ENCODE measurements around the gene PCYT1A. TPM values are rescaled to one million over a fixed set of nuclear protein-coding genes. Genes with fewer than 3 reads are reported as not detected.
"Not testable (repeated sequence)": the region's sequence is repeated elsewhere in the genome, so short reads cannot be mapped to it uniquely, and the experiment has no call there.

PCYT1A gene
- total and polyA plus RNA-seq, 2 donors (not counting 3 experiments of a cell fraction or from before 2014, with no cell fraction given), result 50.3 to 65.5 TPM

DNA sequence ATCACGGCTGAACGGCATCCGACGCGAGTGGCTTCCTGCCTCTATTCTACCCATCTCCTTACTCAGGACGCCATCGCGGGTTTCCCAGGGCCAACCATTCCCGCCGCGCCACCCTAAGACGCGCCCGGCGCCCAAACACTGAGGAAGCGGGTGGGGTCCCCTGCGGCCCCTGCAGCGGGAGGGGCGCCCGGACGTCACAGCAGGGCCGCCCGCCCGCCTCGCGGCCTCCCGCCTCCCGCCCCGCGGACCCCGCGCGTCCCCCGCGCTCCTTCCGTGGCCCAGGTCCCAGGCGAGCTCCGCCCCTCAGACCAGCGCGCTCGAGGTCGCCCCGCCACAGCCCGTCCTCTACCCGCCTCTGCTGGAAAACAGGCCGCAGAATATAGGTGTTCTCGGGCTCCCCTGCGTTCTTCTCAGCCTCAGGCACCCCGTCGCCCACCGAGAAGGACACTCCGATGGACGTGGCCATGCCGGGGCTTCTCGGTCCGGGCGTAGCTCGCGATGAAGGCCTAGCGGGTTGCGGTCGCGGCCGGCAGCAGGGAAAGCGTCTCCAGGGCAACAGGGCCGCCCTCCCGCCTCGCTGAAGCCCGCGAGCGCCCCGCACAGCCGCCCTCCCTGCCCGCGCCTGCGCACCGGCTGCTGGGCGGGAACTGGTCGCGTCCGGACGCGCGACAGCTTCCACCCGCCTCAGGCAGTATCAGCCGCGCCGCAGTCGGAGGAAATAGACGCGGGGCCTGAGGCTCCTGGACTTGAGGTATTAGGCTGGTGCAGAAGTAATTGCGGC is 30.4 kb upstream of the PCYT1A start, which contains the start of gene DYNLT2B:
Gene DYNLT2B (minus strand): TSS at position 554 of the 781 bp plus-strand sequence. CDS start 88 bp downstream, at position 466.
- H3K36me3 ChIP-seq (ENCODE audit: control insufficient read depth in 2 of 2, extremely low read depth in 1 of 2, insufficient read depth in 2 of 2, low read length in 2 of 2), result no peaks in the 10 kb centered on the region
- H2AFZ ChIP-seq (ENCODE audit: low read depth, low read length), result peak within 1 kb of the TSS; percentile 93
- ChIA-PET CTCF (interaction anchor here (0.8 to 1.4 kb wide), 4 partner anchors 16 to 115 kb away, joined by 3 to 5 read pairs (median 4); partner anchors contain the start of gene UBXN7), POLR2A (interaction anchor here (1.1 kb wide), 1 partner anchor 20 kb away, joined by 3 read pairs; no protein-coding TSS in a partner anchor)
- peaks cover 5% of the 10 kb centered on the region for H3K4me1 ChIP-seq (ENCODE audit: control insufficient read depth, extremely low read depth, insufficient read depth, low read length)
- H4K20me1 ChIP-seq (replicated peaks; ENCODE audit: control insufficient read depth, extremely low read depth, insufficient read depth, low read length), result no peaks in the 10 kb centered on the region
- H3K27ac ChIP-seq (ENCODE audit: insufficient read depth, low read depth, low read length), result peak within 1 kb of the TSS; percentile 51
- no peaks in the 10 kb centered on the region for H3K9me3 ChIP-seq (replicated peaks; ENCODE audit: control insufficient read depth, insufficient read depth, low read length)
- peak within 1 kb of the TSS; percentile 65 for H3K9ac ChIP-seq (replicated peaks; ENCODE audit: extremely low read depth, insufficient read depth, low read length)
- peak within 1 kb of the TSS; percentile 52 for H3K4me2 ChIP-seq (ENCODE audit: insufficient read depth, low read length)
- H3K4me3 ChIP-seq (replicated peaks in 1 of 3; ENCODE audit: insufficient read depth in 1 of 3, low read depth in 1 of 3, low read length in 3 of 3), result peak within 1 kb of the TSS; percentile 48 to 96 (median 53)
- DNase-seq (ENCODE audit: low read depth, low spot score) (peak; percentile 94), FAIRE-seq (peak; percentile 86)
- BruUV-seq (replicated peaks), result no TSS peak
- TF ChIP-seq EZH2 (IDR thresholded peaks at IDR 0.05; ENCODE audit: borderline replicate concordance, low read depth, low read length, severe bottlenecking) (no peak), POLR2A (IDR thresholded peaks at IDR 0.05; ENCODE audit: low read depth, low read length) (peak; percentile 96), JUN (IDR thresholded peaks at IDR 0.05; ENCODE audit: borderline replicate concordance, insufficient read depth, insufficient read length, low read depth) (no peak), POLR2AphosphoS5 (IDR thresholded peaks at IDR 0.05; ENCODE audit: insufficient read depth, low read depth, low read length) (peak; percentile 94)
- intact Hi-C loops (cut with micrococcal nuclease), result loop anchor here (1.0 kb wide), 3 partner anchors 31 to 185 kb away; partner anchors contain the start of genes PCYT1A, RNF168 and UBXN7
- dilution Hi-C loops (cut with MboI; ENCODE audit: extremely low pct_ligation_motif_present, low sequenced_read_pairs), result no loop called here
- no peaks in the 10 kb centered on the region for H3K9me1 ChIP-seq (replicated peaks; ENCODE audit: control insufficient read depth, extremely low read depth, insufficient read depth, low read length)
- no peaks in the 10 kb centered on the region for H3K79me2 ChIP-seq (ENCODE audit: control insufficient read depth, insufficient read depth, low read length)
- H3K27me3 ChIP-seq (ENCODE audit: control insufficient read depth in 2 of 2, insufficient read depth in 2 of 2, low read length in 2 of 2), result no peaks in the 10 kb centered on the region

- H2AFZ ChIP-seq (ENCODE audit: low read depth, low read length), result peak overlapping the region; percentile 93
- H3K9me3 ChIP-seq (replicated peaks; ENCODE audit: control insufficient read depth, insufficient read depth, low read length); H3K9me1 ChIP-seq (replicated peaks; ENCODE audit: control insufficient read depth, extremely low read depth, insufficient read depth, low read length); H3K27me3 ChIP-seq (ENCODE audit: control insufficient read depth in 2 of 2, insufficient read depth in 2 of 2, low read length in 2 of 2); dilution Hi-C loops (cut with MboI; ENCODE audit: extremely low pct_ligation_motif_present, low sequenced_read_pairs); H3K79me2 ChIP-seq (ENCODE audit: control insufficient read depth, insufficient read depth, low read length); H3K36me3 ChIP-seq (ENCODE audit: control insufficient read depth in 2 of 2, extremely low read depth in 1 of 2, insufficient read depth in 2 of 2, low read length in 2 of 2); H4K20me1 ChIP-seq (replicated peaks; ENCODE audit: control insufficient read depth, extremely low read depth, insufficient read depth, low read length); DNase-seq (ENCODE audit: low read depth, low spot score); H3K4me1 ChIP-seq (ENCODE audit: control insufficient read depth, extremely low read depth, insufficient read depth, low read length): not testable (repeated sequence)
- intact Hi-C loops (cut with micrococcal nuclease), result loop anchor here (1.0 kb wide), 1 partner anchor 115 kb away; the partner anchor contains the start of gene UBXN7
- peak overlapping the region; percentile 27 to 96 (median 53) for H3K4me3 ChIP-seq (replicated peaks in 1 of 3; ENCODE audit: insufficient read depth in 1 of 3, low read depth in 1 of 3, low read length in 3 of 3)
- FAIRE-seq, result peak; percentile 72
- peak overlapping the region; percentile 51 for H3K27ac ChIP-seq (ENCODE audit: insufficient read depth, low read depth, low read length)
- CTCF ChIA-PET, result interaction anchor here (0.8 to 1.4 kb wide), 3 partner anchors 62 to 115 kb away, joined by 3 to 5 read pairs (median 4); partner anchors contain the start of gene UBXN7
- H3K9ac ChIP-seq (replicated peaks; ENCODE audit: extremely low read depth, insufficient read depth, low read length), result peak overlapping the region; percentile 65
- POLR2A ChIA-PET, result interaction anchor here (1.1 kb wide), 1 partner anchor 19 kb away, joined by 3 read pairs; no protein-coding TSS in a partner anchor
- TSS peak; percentile 44 for BruUV-seq (replicated peaks)
- H3K4me2 ChIP-seq (ENCODE audit: insufficient read depth, low read length), result peak overlapping the region; percentile 52
Measured at GRCh38 chr3:196316799-196317686, 29.5 kb upstream of the PCYT1A start.
